ENCODE measurements around the gene SLC44A1. TPM values are rescaled to one million over a fixed set of nuclear protein-coding genes. Genes with fewer than 3 reads are reported as not detected.
"Not testable (repeated sequence)": the region's sequence is repeated elsewhere in the genome, so short reads cannot be mapped to it uniquely, and the experiment has no call there.

The SLC44A1 gene
- total RNA-seq, 1 experiment from 2014 or later = 276 TPM

DNA sequence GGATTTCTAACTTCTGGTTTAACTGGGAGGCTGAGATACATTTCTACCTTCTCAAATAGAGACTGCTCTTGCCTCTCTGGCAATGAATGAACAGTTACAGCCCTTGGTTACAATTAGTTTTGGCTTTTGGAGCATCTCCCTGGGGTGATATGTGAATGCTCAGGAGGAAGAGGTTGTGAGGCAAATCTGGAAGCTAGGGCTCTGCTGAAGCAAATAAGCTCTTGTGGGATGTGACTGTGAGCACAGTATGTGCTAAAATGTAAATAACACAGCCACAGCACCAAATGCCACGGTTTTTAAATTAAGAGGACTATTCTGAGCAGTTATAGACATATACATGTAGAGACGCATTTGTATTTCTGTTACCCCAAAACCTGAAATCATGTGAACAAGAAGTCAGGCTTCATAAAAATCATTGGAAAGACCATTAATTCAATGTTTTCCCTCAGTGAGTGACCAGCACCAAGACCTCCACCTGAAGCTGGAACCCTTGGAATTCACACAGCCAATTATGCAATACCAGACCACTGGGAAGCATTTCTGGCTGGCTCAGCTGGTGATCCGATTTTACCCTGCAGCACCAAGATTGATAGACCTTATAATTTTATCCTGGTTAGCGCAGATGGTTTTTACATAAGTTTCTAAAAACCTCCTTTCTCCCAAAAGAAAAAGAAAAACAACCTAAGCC is 3.0 kb upstream of the SLC44A1 start:
- DNase-seq (ENCODE audit: extremely low read depth, low read depth) = no peak

DNA sequence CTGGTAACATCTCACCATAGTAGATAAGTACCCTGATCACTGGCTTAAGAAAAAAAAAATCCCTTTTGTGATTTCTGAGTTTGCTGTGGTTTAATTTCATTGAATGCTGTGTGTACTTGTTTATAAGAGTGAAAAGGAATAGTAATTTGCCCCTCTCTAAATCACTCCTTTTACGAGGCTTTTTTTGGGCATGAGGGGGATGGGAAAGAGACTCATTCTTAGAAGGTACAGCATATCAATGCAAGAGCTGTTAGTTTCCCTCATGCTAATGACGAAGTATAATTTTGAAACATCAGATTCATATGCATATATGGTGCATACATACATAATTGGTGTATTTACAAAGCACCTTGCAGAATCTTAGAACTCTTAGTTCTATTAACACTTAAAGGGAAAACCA is 2.4 kb upstream of the SLC44A1 start:
- no peak for DNase-seq (ENCODE audit: extremely low read depth, low read depth)

DNA sequence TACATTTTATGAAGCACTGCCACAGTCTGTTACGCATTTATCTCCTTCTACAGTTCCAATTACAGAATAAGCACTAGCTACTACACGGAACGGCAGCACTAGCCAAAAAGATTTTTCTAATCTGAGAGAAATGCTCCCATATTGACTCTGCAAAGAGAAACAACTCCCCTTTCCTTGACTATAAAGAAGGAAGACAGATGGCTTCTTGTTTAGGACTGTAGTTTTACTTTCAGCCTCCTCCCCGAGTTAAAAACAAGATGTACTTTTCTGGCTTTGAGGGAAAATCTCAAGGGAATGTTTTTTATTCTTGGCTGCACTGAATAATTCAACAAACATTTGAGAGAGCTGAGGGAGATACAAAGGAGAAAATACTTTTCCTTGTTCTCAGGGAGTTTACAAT is 1.9 kb upstream of the SLC44A1 start:
- no peak for DNase-seq (ENCODE audit: extremely low read depth, low read depth)

DNA sequence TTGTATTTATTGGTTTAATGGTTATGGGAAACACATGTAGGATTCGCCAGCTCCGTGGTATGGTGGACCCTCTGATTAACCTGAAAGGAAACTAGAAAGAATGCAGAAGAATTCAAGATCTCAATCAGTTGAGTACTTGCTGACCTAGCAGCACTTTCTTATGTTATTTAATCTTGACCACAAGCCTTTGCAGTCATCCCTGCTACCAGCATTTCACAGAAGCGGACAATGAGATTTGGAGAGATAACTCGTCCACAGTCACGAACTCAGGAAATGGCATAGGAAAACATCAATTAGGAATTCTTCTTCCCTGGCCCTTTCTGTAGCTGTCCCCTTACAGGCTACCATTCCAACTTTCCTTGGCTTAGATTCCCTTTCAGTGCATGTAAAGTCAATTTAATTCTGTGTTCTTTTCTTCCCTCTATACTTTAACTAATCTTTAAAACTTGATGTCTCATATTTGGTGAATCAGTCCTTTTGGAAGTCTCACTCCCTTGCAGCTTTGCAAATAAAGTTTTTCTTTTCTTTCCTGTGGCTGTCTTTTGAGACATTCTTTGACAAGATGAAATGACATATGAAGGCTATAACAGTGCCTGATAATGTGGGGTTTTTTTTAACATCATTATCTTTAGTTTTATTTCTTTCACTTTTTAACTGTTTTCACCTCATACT is 1.3 kb upstream of the SLC44A1 start:
- DNase-seq (ENCODE audit: extremely low read depth, low read depth) = no peak

DNA sequence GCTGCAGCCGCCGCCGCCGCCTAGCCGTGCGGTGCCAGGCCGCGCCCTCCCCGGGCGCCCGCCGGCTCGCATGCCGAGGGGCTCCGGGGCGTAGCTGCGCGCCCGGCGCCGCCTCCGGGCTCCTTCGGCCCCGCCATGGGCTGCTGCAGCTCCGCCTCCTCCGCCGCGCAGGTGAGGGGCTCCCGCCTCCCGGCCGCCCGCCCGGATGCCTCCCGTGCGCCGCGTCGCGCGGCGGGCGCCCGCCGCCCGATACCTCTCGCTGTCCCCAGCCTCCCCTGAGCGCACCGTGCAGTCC is 230 bp downstream of the SLC44A1 start:
- DNase-seq (ENCODE audit: extremely low read depth, low read depth) = no peak

DNA sequence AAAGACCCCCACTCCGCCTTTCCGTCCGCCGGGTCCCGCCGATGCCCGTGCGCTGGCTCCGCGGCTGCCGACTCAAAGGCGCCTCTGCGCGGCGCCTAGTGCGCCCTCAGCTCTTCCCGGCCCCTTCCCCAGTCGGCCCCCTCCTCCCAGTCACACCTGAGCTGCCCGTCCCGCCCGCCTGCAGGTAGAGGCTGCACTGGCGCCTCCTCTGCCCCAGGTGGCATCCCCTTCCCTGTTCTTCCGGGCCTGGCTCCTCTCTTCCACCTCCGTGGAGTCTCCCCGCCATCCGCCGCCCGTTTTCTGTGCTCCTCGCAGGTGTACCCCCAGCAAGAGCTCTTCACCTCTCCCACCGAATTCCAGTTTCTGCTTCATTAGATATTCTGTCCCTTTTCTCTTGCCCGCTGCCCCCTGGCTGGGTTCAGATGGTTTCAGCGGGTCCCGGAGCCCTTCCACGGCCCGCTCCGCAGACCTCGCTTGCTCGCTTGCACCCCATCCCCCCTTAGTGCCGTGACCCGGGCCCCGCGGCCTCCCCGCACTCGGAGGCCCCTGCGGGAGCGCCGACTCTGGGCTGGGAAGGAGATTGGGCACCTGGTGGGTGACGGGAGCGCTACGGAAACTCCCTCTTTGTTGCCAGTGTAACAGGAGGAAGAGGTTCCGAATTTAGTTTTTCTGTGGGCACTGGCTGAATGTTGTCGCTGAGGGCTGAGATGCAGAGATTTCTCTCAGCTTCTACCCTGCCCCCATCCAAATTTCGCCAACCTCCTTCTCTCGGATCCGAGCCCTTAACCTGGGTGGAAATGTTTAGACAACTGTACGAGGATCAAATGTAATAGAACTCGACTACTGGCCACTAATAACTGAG is 809 bp downstream of the SLC44A1 start:
- DNase-seq (ENCODE audit: extremely low read depth, low read depth) = no peak

DNA sequence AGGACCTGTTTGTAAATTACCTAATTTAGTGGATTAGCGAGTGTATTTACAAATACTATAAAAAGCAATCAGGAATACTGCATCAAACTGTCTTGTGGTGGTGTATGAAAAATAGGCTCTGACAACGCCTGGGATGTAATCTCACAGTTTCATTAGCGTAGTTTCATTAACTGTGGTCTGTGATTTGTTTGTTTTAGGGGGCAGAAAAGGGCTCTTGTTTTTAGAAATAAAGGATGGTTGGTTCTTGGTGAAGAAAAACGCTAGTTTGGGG is 1.4 kb downstream of the SLC44A1 start:
- no peak for DNase-seq (ENCODE audit: extremely low read depth, low read depth)

DNA sequence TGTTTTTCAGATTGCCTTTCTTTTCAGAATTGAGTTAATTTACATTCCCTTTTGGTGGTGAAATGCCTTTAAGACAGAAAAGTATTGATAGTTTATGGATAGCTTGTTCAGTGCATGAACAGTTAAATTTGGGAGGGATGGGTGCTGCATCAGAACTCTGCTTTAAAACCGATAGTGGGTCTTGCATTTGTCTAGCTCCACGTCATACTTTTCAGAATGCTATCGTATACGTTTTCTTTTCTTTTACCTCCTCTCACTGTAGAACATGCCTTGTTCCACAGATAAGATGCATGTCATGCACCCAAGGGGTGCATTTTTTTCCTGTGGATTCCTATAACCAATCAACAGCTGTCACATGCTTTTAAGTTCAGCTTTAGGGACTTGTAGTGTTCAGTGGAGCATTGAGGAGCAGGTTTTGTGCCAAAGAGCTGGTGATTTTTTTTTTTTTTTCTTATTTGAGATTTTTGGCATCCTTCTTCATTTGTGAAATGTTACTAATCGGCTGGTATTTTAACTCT is 2.3 kb downstream of the SLC44A1 start:
- no peak for DNase-seq (ENCODE audit: extremely low read depth, low read depth)

DNA sequence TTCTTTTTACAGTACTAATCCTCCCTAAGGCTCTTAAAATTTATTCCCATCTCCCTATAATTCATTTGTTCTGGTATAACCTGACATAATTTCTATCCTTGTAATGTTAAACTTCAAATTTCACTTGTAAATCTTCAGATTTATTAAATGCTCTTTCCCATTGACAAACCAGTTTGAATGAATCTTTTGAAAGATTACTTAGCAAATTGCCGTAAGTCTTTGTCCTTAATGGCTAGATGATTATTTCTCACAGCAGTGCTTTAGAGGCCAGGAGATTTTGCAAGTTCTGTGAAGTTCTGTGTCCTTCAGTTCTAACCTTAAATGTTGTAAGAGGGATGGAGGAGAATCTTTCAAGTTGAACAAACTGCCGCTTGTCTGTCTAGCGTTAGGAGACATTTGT is 4.2 kb downstream of the SLC44A1 start:
- DNase-seq (ENCODE audit: extremely low read depth, low read depth) = no peak

DNA sequence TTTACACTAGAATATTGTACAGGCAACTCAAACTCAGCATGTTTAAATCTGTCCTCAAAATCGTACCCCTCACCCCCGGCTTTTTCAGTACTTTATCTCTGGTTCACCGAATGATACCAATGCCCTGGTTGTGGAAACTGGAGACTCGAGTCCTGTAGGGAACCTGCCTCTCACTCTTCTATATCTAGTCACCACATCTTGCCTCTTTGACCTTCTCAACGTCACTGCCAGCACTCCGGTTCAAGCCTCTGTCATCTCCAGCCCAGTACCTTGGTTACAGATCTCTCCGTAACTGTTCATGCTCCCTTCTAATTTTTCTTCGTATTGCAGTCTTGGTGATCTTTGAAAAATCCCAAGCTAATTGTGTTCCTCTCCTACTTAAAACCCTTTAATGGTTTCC is 6.7 kb downstream of the SLC44A1 start:
- no peak for DNase-seq (ENCODE audit: extremely low read depth, low read depth)

DNA sequence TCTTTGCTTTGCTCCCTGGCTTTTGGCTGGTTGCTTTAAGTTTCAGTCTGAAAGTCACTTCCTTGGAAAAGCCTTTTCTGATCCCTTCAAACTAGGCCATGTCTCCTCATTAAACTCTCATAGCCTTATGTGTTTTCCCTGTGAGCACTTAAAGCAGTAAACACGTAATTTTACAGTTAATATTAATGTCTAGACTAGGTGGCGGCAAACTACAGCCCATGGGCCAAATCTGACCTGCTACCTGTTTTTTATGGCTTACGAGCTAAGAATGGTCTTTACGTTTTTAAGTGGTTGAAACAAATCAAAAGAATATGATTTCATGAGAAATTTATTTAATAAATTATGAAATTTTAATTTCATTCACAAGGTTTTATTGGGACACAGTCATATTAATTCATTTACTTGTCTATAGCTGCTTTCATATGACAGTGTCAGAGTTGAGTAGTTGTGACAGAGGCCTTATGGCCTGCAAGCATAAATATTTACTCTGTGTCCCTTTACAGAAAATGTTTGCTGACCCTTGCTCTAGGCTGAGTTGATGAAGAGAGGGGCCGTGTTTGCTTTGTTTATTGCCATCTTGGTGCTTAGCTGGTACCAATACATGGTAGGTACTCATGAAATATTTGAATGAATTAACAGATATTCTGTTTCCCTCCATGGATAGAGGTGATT is 7.4 kb downstream of the SLC44A1 start:
- no peak for DNase-seq (ENCODE audit: extremely low read depth, low read depth)

DNA sequence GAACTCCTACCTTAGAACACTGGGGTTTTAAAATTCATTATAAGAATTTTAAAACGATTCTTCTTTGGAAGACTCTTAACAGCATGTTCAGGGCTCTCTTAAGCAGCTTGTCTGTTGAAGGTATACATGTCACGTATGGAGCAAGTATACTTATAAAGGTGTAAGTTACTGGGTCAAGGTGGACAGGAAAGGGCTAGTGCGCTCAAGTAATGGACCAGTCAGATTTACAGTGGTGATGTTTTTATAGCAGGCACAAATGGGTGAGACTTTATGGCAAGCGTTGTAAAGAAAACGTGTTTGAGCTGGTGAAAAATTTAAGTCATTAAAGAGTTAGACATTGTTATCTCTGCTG is 7.9 kb downstream of the SLC44A1 start:
- no peak for DNase-seq (ENCODE audit: extremely low read depth, low read depth)

DNA sequence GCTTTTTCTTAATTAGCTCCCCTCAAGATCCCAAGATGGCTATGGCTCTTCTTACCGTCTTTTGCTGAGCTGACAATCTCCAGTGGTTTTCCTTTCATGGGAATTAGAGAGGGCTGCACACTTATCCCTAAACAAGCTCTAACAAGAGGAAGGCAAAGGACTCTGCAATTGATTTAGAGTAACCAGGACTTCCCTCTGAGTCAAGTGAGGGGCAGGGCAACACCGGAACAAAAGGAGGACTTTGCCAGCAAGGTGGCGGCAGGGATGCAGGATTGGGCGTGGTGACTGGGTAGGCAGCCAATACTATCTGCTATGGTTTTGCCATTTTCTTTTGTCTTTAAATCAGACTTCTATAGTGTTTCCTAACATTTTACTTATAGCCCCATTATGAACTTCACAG is 9.8 kb downstream of the SLC44A1 start:
- DNase-seq (ENCODE audit: extremely low read depth, low read depth) = no peak

DNA sequence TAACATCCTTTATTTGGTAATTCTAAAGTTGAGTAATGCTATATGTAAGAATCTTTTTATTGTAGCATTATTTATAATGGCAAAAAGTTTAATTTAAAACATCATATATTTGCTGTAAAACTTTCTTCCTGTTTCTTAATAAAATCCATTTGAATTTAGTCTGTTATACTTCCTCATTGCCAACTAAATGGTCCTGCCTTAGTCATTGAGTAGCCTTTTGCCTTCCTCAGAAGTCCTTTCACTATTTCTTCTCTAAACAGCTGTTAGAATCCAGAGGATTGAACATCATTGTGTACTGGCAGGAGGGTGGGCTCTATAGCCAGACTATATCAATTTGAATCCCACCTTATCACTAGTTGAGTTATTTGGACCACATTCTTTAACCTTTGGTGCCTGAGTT is 11.0 kb downstream of the SLC44A1 start:
- no peak for DNase-seq (ENCODE audit: extremely low read depth, low read depth)

DNA sequence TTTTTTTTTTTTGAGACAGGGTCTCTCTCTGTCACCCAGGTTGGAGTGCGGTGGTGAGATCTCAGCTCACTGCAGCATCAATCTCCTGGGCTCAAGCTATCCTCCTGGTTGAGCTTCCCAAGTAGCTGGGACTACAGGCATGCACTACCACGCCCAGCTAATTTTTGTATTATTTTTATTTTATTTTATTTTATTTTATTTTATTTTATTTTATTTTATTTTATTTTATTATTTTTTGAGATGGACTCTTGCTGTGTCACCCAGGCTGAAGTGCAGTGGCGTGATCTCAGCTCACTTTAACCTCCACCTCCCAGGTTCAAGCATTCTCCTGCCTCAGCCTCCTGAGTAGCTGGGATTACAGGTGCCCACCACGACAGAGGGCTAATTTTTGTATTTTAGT is 12.1 kb downstream of the SLC44A1 start:
- not testable (repeated sequence) for DNase-seq (ENCODE audit: extremely low read depth, low read depth)

DNA sequence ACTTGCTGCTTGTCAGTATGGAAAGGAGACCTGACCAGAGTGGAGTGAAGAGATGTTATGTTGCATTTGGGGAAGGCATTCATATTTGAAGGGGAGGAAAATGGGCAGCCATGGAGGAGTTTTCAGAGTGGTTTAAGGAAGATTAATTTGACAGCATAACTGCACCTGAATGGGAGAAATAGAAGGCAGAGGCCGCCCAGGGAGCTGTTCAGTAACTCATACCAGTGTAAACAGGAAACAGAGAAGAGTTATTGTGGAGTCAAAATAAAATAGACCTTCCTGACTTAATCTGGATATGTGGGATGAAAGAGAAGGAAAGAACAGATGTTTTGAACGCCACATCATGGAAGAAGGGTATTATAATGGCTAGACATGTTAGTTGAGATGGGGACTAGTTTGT is 13.4 kb downstream of the SLC44A1 start:
- DNase-seq (ENCODE audit: extremely low read depth, low read depth) = no peak

DNA sequence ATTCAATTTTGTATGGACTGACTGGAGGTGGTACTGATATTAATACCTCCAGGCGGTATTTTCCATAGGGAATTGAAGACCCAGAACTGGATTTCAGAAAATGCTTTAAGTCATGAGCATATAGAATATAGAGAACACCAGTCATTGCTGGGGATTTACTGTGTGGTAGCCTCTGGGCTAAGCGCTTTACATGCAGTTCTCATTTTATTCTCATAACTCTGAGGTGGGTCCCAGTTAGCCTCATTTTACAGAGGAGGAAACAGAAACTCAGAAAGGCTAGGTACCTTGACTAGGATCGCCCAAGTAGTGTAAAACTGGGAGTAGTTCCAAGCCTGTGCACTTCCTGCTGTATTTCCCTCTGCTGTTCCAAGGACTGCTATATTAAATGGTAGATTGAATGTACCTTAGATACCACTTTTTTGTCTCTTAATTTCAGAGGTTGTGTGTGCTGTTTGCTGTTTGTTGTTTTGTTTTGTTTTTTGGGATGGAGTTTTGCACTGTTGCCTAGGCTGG is 13.8 kb downstream of the SLC44A1 start:
- no peak for DNase-seq (ENCODE audit: extremely low read depth, low read depth)

DNA sequence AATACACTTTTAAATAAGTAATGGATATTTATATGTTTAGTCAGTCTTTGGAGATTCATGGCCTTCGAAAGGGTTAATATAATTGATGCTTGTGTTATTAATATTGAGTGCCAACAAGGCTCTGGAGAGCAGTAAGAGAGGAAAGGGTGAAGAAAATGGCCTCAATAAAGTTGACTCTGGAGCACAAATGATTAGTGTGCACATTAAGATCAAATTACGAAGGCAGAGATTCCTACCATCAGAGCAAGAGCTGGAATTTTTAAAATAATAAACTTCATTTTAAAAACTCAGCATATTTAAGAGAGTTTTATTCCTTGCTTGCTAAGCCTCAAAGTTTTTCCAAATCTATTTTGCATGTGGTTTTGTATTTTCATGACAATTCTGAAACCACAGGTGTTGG is 14.8 kb downstream of the SLC44A1 start:
- DNase-seq (ENCODE audit: extremely low read depth, low read depth) = no peak

DNA sequence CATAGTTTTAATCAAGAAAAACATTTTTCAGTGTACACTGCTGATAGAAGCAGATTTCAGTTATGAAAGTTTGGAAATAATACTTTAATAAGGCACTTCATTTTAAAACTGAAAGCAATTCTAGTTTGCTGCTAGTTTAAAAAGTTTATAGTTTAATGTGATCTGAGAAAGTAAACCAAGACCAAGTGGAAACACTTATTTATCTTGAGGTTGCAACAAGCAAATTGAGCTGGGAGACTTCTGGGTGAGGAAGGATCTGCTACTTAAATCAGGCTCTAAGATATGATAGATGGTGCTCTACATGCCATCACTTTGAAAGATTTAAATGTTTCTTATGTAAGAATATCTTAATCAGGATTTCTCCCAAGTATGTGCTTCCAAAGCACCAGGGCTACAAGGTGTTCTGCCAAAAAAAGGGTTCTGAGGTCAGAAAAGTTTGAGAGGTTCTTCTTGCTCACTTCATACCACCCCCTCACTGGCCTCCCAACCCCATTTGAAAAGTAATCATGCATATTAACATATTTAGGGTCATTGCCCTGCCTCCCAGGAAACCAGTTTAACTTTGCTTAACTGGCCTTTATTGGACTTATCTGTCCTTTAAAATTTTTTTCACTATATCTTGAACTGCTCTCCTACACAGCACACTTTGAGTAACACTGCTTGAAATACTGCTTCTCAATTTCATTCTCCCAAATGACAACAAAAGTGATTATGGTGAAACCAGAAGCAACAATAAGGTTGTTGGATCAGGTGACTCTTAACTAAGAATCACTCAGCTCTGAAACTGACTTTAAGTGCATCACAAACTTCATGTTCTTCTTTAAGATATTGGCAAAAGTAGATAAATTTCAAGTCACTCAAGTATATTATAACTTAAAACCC is 15.5 kb downstream of the SLC44A1 start:
- no peak for DNase-seq (ENCODE audit: extremely low read depth, low read depth)

DNA sequence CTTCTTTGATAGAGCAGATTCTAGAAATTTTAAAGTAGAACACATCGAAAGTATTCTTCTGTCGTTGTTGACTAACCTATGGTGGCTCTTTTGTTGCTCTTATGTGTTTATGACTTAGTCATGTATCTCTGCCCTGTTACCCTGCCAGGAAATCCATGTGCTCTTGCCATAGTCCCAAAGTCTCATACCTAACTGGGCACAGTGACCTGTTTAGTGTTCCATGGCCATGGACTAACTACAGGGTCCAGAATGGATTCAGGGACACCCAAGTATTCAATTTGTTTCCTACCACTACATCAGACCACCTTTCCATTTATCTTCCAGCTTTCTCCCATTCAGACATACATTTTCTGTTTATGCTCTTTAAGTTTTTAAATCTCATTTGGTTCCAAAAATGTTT is 18.0 kb downstream of the SLC44A1 start:
- no peak for DNase-seq (ENCODE audit: extremely low read depth, low read depth)

Data from NCI-H460 (cell line).